ENCODE results near the gene WNT8B. TPM values are rescaled to one million over a fixed set of nuclear protein-coding genes. Genes with fewer than 3 reads are reported as not detected.

Gene WNT8B
- not detected in 2 replicates for total RNA-seq

GRCh38 chr10:100462709-100463108, at the start of gene WNT8B:
Gene WNT8B, plus strand, starts transcription at chr10:100463009. Its CDS starts 160 bp downstream, at chr10:100463169.

GRCh38 chr10:100519311-100520051, 56.7 kb downstream of the WNT8B start, which contains the start of gene SEC31B:
Gene SEC31B, minus strand, starts transcription at chr10:100519861. Its CDS starts 2,909 bp downstream, at chr10:100516952.

GRCh38 chr10:100529475-100530298, 66.9 kb downstream of the WNT8B start, which contains the start of gene NDUFB8:
Gene NDUFB8, minus strand, starts transcription at chr10:100529871. Its CDS starts 20 bp downstream, at chr10:100529851.

Other genes with a start within 250 kb of the WNT8B start
- gene CHUK, start 233.4 kb upstream of the WNT8B start, total RNA-seq, result 21.4 and 24.6 TPM in 2 replicates
- 21.8 and 33.3 TPM in 2 replicates for gene CWF19L1, start 195.4 kb upstream of the WNT8B start, total RNA-seq
- gene BLOC1S2, start 176.3 kb upstream of the WNT8B start, total RNA-seq, result 54.9 and 63.2 TPM in 2 replicates
- gene PKD2L1, start 132.8 kb upstream of the WNT8B start, total RNA-seq, result not detected in 2 replicates
- 72.6 and 142 TPM in 2 replicates for gene SCD, start 115.8 kb upstream of the WNT8B start, total RNA-seq
- 4.6 and 6.4 TPM in 2 replicates for gene SEC31B, start 56.9 kb downstream of the WNT8B start, total RNA-seq
- gene NDUFB8, start 66.9 kb downstream of the WNT8B start, total RNA-seq, result 88.1 and 126 TPM in 2 replicates
- gene HIF1AN, start 72.9 kb downstream of the WNT8B start, total RNA-seq, result 15.9 and 17.9 TPM in 2 replicates

Data from articular chondrocyte of knee joint (primary cell).